KOPT-K1 (cell line): ENCODE results near the gene STEAP3.
"Not testable (repeated sequence)": the region's sequence is repeated elsewhere in the genome, so short reads cannot be mapped to it uniquely, and the experiment has no call there.

Source experiments
- H3K27ac ChIP-seq: fragments of 200-600 bp; sonication (generic); 2 replicates; pipeline ENCODE4 v1.5.1; 2016; ENCODE audit warnings: antibody characterized with exemption, mild to moderate bottlenecking, low read depth, low read length; ENCODE audit not compliant: poor library complexity, severe bottlenecking
- H3K36me3 ChIP-seq: fragments of 200-600 bp; sonication (generic); 2 replicates; pipeline ENCODE4 v1.5.1; 2017; ENCODE audit warnings: antibody characterized with exemption, mild to moderate bottlenecking, low read length, moderate library complexity; ENCODE audit not compliant: insufficient read depth
- H3K9me3 ChIP-seq: fragments of 200-600 bp; sonication (generic); 2 replicates; pipeline ENCODE4 v1.5.1; 2017; ENCODE audit warnings: antibody characterized with exemption, low read length, mild to moderate bottlenecking; ENCODE audit not compliant: insufficient read depth, poor library complexity, severe bottlenecking

The STEAP3 gene

DNA sequence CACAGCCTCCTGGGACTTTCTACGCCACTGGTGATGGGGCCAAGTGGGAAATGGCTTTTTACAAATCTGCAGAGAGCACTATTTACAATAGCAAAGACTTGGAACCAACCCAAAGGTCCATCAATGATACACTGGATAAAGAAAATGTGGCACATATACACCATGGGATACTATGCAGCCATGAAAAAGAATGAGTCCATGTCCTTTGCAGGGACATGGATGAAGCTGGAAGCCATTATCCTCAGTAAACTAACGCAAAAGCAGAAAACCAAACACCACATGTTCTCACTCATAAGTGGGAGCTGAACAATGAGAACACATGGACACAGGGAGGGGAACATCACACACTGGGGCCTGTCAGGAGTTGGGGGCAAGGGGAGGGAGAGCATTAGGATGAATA is 54.8 kb downstream of the STEAP3 start:
- not testable (repeated sequence) for H3K36me3 ChIP-seq, H3K9me3 ChIP-seq, H3K27ac ChIP-seq

DNA sequence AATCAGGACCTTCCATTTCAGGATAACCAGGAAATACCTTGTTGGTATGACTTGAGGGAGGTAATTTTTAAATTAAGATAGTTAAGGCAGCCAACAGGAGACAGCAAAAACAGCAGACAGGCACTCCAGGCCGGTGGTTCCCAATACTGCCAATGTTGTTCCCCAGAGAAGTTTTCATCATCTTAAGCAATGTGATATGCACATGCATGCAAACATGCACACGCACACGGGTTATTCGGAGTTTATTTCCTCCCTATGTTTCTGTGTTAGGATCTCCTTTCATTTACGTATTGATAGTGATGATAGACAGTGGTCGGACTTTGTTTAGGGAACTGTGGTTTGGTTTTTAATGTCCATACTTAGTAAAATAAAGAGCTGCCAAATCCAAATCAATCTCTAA is 55.3 kb downstream of the STEAP3 start:
- no peaks in the 10 kb centered on the region for H3K36me3 ChIP-seq
- no peak overlapping the region for H3K27ac ChIP-seq
- no peaks in the 10 kb centered on the region for H3K9me3 ChIP-seq

DNA sequence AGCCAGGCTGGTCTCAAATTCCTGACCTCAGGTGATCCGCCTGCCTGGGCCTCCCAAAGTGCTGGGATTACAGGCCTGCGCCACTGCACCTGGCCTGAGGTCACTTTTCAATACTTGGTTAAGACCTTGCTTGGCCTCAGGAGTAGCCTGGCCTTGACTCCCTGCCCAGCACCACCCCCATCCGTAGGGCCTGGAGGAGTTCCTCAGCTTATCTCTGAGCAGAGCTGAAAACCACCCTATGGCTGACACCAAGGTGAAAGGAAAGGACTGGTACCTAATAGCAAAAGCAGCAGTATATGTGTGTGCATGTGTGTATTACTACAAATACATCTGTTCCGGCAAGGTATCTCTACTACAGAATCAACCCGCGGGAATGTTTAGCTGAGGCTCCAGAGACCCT is 56.0 kb downstream of the STEAP3 start:
- no peaks in the 10 kb centered on the region for H3K36me3 ChIP-seq
- H3K9me3 ChIP-seq, result no peaks in the 10 kb centered on the region
- no peak overlapping the region for H3K27ac ChIP-seq

DNA sequence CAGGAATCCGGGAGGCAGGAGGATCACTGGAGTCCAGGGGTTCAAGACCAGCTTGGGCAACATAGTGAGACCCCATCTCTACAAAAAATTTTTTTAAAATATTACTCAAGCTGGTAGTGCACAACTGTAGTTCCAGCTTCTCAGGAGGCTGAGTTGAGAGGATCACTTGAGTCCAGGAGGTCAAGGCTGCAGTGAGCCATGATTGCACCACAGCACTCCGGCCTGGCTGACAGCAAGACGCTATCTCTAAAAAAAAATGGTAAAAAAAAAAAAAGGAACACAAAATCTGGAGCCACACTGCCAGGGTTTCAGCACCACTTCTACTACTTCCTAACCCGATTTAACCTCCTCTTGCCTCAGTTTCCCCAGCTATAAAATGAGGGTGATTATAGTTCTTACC is 57.0 kb downstream of the STEAP3 start:
- no peaks in the 10 kb centered on the region for H3K9me3 ChIP-seq
- H3K36me3 ChIP-seq, result no peaks in the 10 kb centered on the region
- H3K27ac ChIP-seq, result no peak overlapping the region

DNA sequence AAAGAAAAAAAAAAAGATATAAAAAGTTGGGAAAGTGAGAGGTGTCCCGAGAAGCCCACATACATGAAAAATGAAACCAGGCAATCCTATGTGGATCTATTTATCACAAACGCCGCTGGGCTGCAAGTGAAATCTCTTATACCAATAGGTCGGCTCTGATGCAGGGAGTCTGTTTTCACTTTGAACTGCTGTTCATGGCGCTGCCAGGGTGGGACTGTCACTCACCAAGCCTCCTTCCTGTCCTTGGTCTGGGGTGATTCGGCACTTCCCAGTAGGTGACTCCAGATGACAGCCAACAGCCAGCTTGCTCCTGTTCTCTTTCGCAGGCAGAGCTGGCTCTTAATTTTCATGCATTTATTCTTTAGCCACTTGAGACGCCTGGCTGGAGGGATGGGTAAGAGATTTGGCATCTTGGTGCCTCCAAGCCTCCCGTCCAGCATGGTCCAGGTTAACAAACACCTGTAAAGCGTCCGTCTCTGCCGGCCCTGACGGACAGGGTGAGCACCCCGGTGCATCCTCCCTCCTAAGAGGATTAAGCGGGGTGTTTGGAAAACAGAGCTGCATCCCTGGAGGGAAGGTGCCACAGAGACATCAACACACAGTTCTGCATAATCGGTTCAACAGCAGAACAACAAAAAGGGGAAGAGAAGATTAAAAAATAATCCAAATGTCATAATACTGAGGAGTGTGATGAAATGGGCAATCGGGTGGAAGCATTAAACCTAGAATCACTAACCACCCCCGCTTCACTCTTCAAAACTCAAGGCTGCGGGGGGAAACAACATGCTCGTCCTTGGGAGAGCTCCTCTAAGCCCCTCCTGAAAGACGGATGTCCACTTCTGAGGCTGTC is 58.7 kb downstream of the STEAP3 start:
- no peak overlapping the region for H3K27ac ChIP-seq
- no peaks in the 10 kb centered on the region for H3K36me3 ChIP-seq

DNA sequence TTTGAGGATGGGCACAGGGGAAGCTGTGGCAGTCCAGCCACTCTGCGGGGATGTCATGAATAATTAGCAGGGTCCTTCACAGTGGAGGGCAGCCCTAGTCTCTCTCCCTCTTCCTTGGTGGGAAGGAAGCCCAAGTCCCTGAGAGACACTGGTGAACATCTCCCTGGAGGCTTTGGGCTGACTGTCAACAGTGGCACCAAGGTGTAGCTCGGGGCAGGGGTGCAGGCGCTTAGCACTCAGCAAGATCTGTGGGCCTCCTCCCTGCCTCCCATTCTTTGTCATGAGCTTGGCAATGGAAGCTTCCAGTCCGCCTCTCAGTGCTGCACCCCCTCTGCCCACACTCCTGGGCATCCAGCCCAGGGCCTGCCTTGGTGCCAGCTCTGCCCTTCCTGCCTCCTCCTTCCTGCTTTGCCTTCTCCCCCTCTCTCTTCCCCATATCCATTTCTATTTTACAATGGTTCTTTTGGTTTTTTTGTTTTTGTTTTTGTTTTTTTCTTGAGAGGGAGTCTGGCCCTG is 59.4 kb downstream of the STEAP3 start:
- Histone ChIP-seq H3K36me3 (no peaks in the 10 kb centered on the region), H3K9me3 (no peaks in the 10 kb centered on the region), H3K27ac (no peak overlapping the region)

More for the DNA sequence above, 58.7 kb downstream of the STEAP3 start:
- H3K9me3 ChIP-seq, result no peaks in the 10 kb centered on the region

DNA sequence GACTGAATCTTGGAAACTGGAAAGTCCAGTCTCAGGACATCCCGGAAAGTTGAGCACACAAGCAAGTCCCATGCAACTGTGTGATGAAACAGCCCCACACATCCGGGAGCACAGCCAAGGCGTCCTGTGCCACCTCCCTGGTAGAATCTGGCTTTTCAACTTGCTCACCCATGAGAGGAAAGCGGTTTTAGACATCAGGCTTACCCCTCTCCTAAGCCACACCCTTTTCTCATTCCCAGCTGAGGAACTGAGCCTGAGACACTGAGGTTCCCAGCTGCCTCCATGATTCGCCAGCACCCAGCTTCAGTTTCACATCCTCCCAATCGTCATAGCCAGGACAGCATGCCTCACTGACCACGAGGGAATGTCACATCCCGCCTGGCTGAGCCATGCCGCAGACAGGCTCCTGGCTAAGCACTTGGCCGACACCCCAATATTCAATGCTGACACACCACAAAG is 60.3 kb downstream of the STEAP3 start:
- Histone ChIP-seq H3K27ac (no peak overlapping the region), H3K36me3 (no peaks in the 10 kb centered on the region), H3K9me3 (no peaks in the 10 kb centered on the region)

DNA sequence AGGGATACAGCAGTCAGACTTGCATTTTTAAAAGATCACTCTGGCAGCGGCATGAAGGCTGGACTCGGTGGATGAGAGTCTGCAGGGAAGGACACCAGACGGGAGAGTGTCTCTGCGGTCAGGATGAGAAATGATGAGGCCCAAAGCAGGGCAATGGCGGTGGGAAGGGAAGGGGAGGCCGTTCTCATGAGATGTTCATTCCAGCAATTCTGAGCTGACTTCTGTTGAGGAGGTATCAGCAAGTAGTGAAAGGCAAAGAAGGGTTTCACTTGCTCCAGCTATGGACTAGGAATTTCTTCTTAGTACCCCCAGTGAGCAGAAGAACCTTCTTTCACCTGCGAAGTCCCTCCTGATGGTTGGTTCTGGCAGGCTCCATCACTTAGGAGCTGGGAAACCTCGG is 63.0 kb downstream of the STEAP3 start:
- no peaks in the 10 kb centered on the region for H3K36me3 ChIP-seq
- no peaks in the 10 kb centered on the region for H3K9me3 ChIP-seq
- no peak overlapping the region for H3K27ac ChIP-seq

DNA sequence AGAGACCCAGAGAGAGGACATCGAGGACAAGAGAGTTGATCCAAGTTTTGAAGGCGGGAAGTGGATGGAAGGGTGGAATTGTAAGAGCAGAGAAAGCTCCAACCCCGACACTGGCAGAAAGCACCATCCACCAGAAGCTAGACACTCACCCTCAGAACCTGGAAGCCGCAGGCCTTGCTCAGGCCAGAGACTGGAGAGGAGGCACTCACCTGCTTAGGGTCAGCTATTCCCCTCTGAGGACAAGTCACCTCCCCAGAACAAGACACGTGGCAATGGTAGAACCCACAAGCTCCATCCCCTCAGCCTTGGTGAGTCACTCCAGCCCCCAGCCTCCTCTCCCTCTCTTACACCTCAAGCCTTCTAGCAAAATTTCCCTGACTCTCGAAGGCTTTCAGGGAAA is 64.9 kb downstream of the STEAP3 start:
- H3K27ac ChIP-seq, result no peak overlapping the region
- H3K9me3 ChIP-seq, result no peaks in the 10 kb centered on the region
- H3K36me3 ChIP-seq, result no peaks in the 10 kb centered on the region

DNA sequence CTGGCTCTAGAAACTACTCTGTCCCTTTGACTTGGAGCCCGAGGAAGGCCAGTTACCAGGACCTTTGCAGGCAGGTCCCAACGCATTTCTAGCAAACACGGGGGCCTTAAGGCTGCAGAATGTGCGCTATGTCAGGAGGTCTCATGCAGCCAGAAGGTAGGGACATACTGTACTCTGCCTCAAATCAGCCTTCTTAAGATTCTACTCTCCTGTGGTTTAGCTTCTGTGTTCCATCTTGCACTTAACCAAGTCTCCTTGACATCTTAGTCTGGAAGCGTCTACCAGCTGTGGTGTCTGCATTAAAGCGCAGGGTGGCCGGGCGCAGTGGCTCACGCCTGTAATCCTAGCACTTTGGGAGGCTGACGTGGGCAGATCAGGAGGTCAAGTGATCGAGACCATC is 65.5 kb downstream of the STEAP3 start:
- H3K9me3 ChIP-seq, result no peaks in the 10 kb centered on the region
- no peak overlapping the region for H3K27ac ChIP-seq
- H3K36me3 ChIP-seq, result no peaks in the 10 kb centered on the region

DNA sequence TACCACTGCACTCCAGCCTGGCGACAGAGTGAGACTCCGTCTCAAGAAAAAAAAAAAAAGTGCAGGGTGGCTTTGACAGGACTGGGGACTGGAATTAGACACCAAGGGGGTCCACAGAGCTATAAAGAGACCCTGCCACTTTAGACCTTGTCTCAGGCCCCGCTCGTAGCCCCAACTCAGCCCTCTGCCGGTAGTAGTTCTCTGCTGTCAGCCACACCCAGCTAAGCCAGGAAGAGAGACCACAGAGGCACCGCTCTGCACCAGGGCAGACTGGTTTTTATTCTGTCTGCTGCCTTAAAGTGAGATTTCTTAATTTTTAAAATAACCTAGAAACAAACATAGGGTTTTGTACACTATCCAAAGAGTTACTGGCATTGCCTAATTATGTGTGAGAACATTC is 66.0 kb downstream of the STEAP3 start:
- no peak overlapping the region for H3K27ac ChIP-seq
- no peaks in the 10 kb centered on the region for H3K9me3 ChIP-seq
- no peaks in the 10 kb centered on the region for H3K36me3 ChIP-seq

DNA sequence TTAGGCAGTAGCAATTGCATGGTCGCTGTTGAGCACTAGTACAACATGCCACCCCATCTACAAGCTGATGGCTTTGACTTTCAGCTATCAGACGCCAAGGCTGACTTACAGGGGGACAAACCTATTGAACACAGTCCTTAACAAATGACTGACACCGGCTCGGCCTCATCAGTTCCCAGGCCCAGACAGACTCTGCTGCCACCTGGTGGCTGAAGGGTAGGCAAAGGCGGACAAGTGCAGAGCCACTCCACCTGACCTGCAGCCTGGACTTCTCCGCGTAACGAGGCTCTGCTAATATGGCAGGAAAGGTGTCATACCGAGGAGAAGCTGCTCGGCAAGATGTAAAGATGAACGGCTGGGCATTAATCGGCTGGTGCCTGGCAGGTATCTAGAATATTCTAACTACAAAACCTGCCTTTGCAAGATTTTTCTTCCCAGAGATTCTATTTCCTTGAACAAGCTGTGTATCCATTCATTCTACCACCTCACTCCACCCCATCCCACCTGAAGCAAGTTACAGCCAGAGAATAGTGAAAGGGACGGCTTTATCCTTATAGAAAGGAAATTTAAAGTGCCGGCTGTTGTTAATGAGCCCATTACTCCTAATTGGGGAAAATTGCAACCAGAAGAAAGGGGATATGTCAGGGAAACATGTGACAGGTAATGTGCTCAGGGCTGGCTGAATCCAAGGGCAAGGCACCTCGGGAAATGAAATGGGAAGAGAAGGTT is 67.4 kb downstream of the STEAP3 start:
- H3K27ac ChIP-seq, result no peak overlapping the region
- no peaks in the 10 kb centered on the region for H3K9me3 ChIP-seq
- no peaks in the 10 kb centered on the region for H3K36me3 ChIP-seq

DNA sequence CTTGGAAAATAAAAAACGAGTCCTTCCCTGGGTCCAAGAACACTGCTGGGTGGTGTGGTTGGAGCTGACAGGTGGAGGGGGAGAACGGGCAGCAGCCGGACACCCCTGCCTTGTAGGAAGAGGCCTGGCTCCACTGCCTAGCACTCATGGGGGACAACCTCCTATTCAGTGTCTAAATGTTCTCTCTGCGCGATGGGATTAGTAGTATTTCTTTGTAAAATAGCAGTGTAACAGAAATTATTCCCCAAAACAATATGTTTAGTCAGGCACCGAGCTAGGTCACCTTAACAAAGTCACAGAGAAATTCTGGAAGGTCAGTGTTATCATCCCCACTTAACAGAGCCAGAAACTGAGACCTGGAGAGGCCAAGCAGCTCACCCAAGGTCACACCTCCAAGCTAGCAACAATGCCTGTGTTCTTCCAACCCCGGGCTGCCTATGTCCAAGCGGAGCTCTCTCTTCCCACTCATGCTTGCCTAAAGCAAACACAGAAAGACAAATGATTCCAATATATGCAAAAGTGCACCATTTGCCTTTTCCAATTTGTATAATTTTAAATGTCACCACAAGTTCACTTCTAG is 68.0 kb downstream of the STEAP3 start:
- Histone ChIP-seq H3K9me3 (no peaks in the 10 kb centered on the region), H3K36me3 (no peaks in the 10 kb centered on the region), H3K27ac (no peak overlapping the region)

DNA sequence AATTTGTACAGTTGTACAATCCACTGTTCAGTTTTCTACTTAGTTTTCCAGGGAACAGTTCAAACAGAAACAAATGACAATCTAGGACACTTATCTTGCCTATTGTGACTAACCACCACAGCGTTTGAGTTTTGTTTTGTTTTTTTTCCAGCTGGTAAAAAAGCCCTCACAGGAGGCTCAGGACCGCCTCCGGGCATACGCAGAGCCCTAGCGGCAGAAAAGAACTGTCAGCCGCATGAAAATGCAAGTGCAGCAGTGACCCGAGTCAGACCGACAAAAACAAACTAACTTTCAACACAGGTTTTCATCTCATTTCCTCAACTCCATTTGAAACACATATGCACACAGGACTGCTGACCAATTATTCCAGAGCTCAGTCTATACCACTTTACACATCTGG is 68.6 kb downstream of the STEAP3 start:
- H3K27ac ChIP-seq, result no peak overlapping the region

DNA sequence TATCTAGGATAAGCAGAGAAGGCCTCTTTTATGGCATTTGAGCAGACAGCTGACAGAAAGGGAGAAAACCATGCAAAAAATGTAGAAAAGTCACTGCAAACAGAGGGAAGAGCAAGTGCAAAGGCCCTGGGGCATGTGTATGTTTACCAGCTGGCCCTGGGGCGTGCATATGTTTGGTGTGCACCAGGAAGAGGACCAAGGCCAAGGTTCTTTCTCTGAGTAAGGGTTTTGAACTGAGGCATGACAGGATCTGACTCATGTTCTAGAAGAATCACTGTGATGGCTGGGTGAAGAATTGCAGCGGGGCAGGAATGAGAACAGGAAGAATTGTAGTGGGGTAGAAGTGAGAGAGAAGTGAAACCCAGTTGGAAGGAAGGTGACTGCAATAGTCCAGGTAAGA is 69.6 kb downstream of the STEAP3 start:
- H3K27ac ChIP-seq, result no peak overlapping the region
- H3K36me3 ChIP-seq, result no peaks in the 10 kb centered on the region
- H3K9me3 ChIP-seq, result no peaks in the 10 kb centered on the region

More for the DNA sequence above, 68.6 kb downstream of the STEAP3 start:
- no peaks in the 10 kb centered on the region for H3K9me3 ChIP-seq
- H3K36me3 ChIP-seq, result no peaks in the 10 kb centered on the region
